Measurements from ENCODE around the gene CD55. TPM values are rescaled to one million over a fixed set of nuclear protein-coding genes. Genes with fewer than 3 reads are reported as not detected.

Gene CD55
- total RNA-seq, 4 donors from 2014 or later: 75.2 to 428 (median 110) TPM

DNA sequence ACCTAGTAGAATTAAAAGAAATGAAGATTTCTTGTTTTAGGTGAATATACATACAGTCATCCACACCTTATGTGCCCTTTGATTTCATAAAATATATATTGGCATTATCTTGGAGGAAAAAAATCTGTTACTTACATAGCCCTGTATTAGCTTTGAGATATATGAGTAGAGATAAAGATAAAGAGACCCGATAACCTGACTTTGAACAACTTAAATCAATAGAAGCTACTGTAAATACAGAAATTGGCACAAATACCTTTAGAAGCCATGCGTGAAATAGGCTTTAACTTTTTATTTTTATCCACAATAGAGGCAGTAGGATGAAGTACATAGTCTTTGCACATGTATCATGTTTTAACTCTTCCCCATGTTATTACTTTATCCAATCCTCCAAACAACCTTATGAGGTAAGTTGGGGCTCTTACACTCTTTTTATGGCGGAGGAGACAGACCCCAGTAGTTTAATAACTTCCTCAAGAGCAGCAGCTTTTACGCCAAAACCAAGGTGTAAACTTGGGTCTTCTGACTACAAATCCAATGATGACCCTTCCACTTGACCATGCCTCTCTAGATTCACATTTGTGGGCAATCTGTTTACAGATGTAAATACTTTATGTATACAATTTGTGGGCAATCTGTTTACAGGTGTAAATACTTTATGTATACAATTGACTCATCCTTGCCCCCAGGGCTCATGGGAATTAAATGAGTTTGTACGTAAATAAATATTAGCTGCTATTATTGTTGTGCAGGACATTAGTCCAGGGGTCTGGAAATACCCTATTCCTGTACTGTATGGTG lies 2.1 kb downstream of the CD55 start:
- in situ Hi-C loops (cut with MboI; ENCODE audit: low sequenced_read_pairs in 4 of 4) (loop anchor here in 1 of 4 donors (25.0 kb wide), 1 partner anchor 611 kb away; no protein-coding TSS in a partner anchor), intact Hi-C loops (cut with DNase I; ENCODE audit: low total_unique reads) (loop anchor here (5.0 kb wide), 1 partner anchor 271 kb away; the partner anchor contains the start of genes PFKFB2 and YOD1)
- TF ChIP-seq POLR2A (IDR thresholded peaks at IDR 0.05): no peak
- TF ChIP-seq, protein P1, sequence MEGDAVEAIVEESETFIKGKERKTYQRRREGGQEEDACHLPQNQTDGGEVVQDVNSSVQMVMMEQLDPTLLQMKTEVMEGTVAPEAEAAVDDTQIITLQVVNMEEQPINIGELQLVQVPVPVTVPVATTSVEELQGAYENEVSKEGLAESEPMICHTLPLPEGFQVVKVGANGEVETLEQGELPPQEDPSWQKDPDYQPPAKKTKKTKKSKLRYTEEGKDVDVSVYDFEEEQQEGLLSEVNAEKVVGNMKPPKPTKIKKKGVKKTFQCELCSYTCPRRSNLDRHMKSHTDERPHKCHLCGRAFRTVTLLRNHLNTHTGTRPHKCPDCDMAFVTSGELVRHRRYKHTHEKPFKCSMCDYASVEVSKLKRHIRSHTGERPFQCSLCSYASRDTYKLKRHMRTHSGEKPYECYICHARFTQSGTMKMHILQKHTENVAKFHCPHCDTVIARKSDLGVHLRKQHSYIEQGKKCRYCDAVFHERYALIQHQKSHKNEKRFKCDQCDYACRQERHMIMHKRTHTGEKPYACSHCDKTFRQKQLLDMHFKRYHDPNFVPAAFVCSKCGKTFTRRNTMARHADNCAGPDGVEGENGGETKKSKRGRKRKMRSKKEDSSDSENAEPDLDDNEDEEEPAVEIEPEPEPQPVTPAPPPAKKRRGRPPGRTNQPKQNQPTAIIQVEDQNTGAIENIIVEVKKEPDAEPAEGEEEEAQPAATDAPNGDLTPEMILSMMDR (IDR thresholded peaks at IDR 0.05 in 4 of 5, conservative IDR thresholded peaks at IDR 0.05 in 1 of 5): no peak
- ATAC-seq: no peak
- no peaks in the 10 kb centered on the region for H3K27me3 ChIP-seq
- H3K27ac ChIP-seq: peak overlapping the region in 3 of 4 donors; percentile 96 to 100 (median 99)
- peaks cover 7 to 20% of the 10 kb centered on the region in 2 donors for H3K4me1 ChIP-seq
- peaks cover 6 to 57% of the 10 kb centered on the region in 2 donors for H3K36me3 ChIP-seq
- no peak for DNase-seq
- no peaks in the 10 kb centered on the region for H3K9me3 ChIP-seq
- peak overlapping the region in 3 of 4 donors; percentile 82 to 99 (median 91) for H3K4me3 ChIP-seq

DNA sequence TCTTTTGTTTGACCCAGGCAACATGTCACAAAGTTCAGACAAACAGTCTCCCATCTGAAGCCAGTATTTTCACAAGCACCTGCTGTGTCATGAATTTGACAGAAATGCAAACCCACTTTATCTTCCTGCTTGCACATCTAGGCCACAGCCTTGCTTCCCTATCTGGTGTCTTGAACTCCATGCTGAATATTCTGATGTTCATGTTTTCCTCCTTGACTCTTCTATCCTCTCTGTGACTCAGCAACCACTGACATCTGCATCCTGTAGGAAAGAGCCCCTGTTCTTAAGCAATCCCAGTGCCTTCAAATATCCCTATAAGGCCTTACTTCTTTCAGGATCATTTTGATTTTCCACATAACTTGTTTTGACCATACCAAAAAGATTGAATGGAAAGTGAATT lies 6.5 kb downstream of the CD55 start:
- H3K27ac ChIP-seq: no peak overlapping the region
- no peaks in the 10 kb centered on the region for H3K27me3 ChIP-seq
- TF ChIP-seq POLR2A (IDR thresholded peaks at IDR 0.05): no peak
- TF ChIP-seq, protein P1 (IDR thresholded peaks at IDR 0.05 in 4 of 5, conservative IDR thresholded peaks at IDR 0.05 in 1 of 5): no peak
- no peak for DNase-seq
- ATAC-seq: no peak
- in situ Hi-C loops (cut with MboI; ENCODE audit: low sequenced_read_pairs in 4 of 4) (loop anchor here in 1 of 4 donors (25.0 kb wide), 1 partner anchor 616 kb away; no protein-coding TSS in a partner anchor), intact Hi-C loops (cut with DNase I; ENCODE audit: low total_unique reads) (no loop called here)
- H3K4me3 ChIP-seq: no peak overlapping the region
- peaks cover 7 to 13% of the 10 kb centered on the region in 2 donors for H3K4me1 ChIP-seq
- peaks cover 9 to 98% of the 10 kb centered on the region in 2 donors for H3K36me3 ChIP-seq
- no peaks in the 10 kb centered on the region for H3K9me3 ChIP-seq

GRCh38 chr1:207328908-207329440 lies 7.5 kb downstream of the CD55 start:
- intact Hi-C loops (cut with DNase I; ENCODE audit: low total_unique reads) (no loop called here), in situ Hi-C loops (cut with MboI; ENCODE audit: low sequenced_read_pairs in 4 of 4) (loop anchor here in 1 of 4 donors (25.0 kb wide), 1 partner anchor 617 kb away; no protein-coding TSS in a partner anchor)
- TF ChIP-seq POLR2A (IDR thresholded peaks at IDR 0.05): no peak
- TF ChIP-seq, protein P1 (IDR thresholded peaks at IDR 0.05 in 4 of 5, conservative IDR thresholded peaks at IDR 0.05 in 1 of 5): no peak
- no peak for DNase-seq
- Histone ChIP-seq H3K9me3 (no peaks in the 10 kb centered on the region), H3K27ac (no peak overlapping the region), H3K4me3 (no peak overlapping the region), H3K36me3 (peaks cover 9 to 98% of the 10 kb centered on the region in 2 donors), H3K27me3 (no peaks in the 10 kb centered on the region), H3K4me1 (peaks cover 4 to 7% of the 10 kb centered on the region in 2 donors)
- no peak for ATAC-seq

DNA sequence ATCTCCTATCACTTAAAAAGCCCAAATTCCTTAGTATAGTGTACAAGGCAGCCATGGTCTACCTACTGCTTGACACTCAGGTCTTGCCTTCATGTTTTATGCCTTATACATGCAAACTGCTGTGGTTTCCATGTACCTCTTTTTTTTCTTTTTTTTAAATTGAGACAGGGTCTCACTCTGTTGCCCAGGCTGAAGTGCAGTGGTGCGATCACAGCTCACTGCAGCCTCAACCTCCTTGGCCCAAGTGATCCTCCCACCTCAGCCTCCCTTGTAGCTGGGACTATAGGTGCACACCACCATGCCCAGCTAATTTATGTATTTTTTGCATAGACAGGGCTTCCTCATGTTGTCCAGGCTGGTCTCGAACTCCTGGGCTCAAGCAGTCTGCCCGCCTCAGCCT lies 8.0 kb downstream of the CD55 start:
- H3K27ac ChIP-seq: no peak overlapping the region
- peaks cover 0 to 5% of the 10 kb centered on the region in 2 donors for H3K4me1 ChIP-seq
- H3K4me3 ChIP-seq: no peak overlapping the region
- ATAC-seq: no peak
- TF ChIP-seq, protein P1 (IDR thresholded peaks at IDR 0.05 in 4 of 5, conservative IDR thresholded peaks at IDR 0.05 in 1 of 5): no peak
- TF ChIP-seq POLR2A (IDR thresholded peaks at IDR 0.05): no peak
- in situ Hi-C loops (cut with MboI; ENCODE audit: low sequenced_read_pairs in 4 of 4): loop anchor here in 1 of 4 donors (25.0 kb wide), 1 partner anchor 617 kb away; no protein-coding TSS in a partner anchor
- H3K36me3 ChIP-seq: peaks cover 9 to 98% of the 10 kb centered on the region in 2 donors
- intact Hi-C loops (cut with DNase I; ENCODE audit: low total_unique reads): no loop called here
- no peaks in the 10 kb centered on the region for H3K9me3 ChIP-seq
- no peak for DNase-seq
- no peaks in the 10 kb centered on the region for H3K27me3 ChIP-seq

All from gastrocnemius medialis (tissue), 4 donors.